GM21529 (cell line): ENCODE measurements around the gene BTBD2.

Source experiments
- ATAC-seq: cut with Tn5 transposase; IDR thresholded peaks from one replicate; pipeline ENCODE4 v1.9.1; 2021; ENCODE audit not compliant: unreplicated experiment

Gene BTBD2

GRCh38 chr19:1987197-1988187 is 28.0 kb downstream of the BTBD2 start:
- ATAC-seq: no peak

- ATAC-seq: no peak
Measured at GRCh38 chr19:1986357-1987162, 29.0 kb downstream of the BTBD2 start.

GRCh38 chr19:1985588-1986356 is 29.7 kb downstream of the BTBD2 start:
- ATAC-seq: no peak

GRCh38 chr19:1984357-1984756 is 31.2 kb downstream of the BTBD2 start:
- no peak for ATAC-seq

- ATAC-seq: no peak
Measured at GRCh38 chr19:1981253-1981652, 34.3 kb downstream of the BTBD2 start.

- no peak for ATAC-seq
Measured at GRCh38 chr19:1980809-1981181, 34.7 kb downstream of the BTBD2 start.

GRCh38 chr19:1980091-1980808 is 35.3 kb downstream of the BTBD2 start:
- no peak for ATAC-seq

- no peak for ATAC-seq
Measured at GRCh38 chr19:1979642-1980041, 35.9 kb downstream of the BTBD2 start.

- ATAC-seq: no peak
Measured at GRCh38 chr19:1979017-1979416, 36.5 kb downstream of the BTBD2 start.

GRCh38 chr19:1978346-1978894 is 37.1 kb downstream of the BTBD2 start:
- no peak for ATAC-seq

GRCh38 chr19:1977120-1977519 is 38.4 kb downstream of the BTBD2 start:
- no peak for ATAC-seq

- ATAC-seq: no peak
Measured at GRCh38 chr19:1975162-1975480, 40.4 kb downstream of the BTBD2 start.

GRCh38 chr19:1974381-1975161 is 40.9 kb downstream of the BTBD2 start:
- ATAC-seq: no peak

- ATAC-seq: no peak
Measured at GRCh38 chr19:1970806-1971502, 44.6 kb downstream of the BTBD2 start.

GRCh38 chr19:1970003-1970805 is 45.3 kb downstream of the BTBD2 start:
- no peak for ATAC-seq

GRCh38 chr19:1969176-1970002 is 46.1 kb downstream of the BTBD2 start:
- no peak for ATAC-seq
